HG02610 (cell line): Measurements from ENCODE around the gene SCLY.

Source experiments
- ATAC-seq: cut with Tn5 transposase; IDR thresholded peaks from one replicate; pipeline ENCODE4 v1.9.1; 2021; ENCODE audit warnings: mild to moderate bottlenecking, moderate library complexity; ENCODE audit not compliant: unreplicated experiment

SCLY gene

DNA sequence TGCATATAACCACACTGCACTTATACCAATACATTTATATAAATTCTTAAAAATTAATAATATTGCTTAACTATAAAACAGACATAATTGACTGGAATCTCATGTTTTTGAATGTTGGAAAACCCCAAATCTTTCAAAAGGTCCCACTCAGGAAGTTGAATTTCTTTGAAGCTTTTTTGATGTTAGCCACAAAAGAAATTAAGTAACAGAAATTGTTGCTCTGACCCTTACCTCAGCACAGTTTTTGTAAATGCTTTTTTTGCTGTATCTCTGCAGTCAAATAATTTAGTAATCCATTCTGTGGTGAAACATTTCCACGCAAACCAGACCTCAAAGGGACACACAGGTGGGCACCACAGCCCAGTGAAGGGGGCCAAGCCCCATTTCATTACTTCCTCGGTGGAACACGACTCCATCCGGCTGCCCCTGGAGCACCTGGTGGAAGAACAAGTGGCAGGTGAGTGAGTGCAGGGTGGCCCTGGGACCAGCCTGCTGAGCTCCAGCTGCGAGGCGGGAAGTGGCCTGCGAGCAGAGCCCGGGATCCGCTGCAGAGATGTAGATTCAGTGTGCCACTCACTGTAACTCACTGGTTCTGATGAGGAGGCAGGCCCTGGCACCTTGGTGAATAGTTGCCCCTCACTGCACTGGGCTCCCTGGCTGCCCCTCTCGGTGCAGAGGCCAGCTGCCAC, 8.4 kb downstream of the SCLY start:
- ATAC-seq = no peak

DNA sequence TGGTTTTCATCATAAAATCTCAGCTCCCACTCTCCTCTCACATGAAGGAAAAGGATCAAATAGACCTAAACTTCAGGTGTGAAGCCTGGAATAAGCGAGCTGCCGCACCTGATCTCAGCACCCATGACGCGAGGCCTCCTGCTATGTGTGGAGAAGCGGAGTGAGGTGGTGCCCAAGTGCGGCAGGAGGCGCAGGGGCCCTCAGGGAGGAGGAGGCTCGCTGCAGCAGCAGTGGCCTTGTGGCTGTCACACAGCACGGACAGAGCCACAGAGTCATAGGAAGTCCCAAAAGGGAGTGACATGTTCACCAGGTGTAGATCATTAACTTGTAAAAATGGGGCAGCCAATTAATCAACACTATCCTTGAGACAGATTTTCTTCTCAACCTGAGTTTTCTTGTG, 9.1 kb downstream of the SCLY start:
- ATAC-seq = no peak

DNA sequence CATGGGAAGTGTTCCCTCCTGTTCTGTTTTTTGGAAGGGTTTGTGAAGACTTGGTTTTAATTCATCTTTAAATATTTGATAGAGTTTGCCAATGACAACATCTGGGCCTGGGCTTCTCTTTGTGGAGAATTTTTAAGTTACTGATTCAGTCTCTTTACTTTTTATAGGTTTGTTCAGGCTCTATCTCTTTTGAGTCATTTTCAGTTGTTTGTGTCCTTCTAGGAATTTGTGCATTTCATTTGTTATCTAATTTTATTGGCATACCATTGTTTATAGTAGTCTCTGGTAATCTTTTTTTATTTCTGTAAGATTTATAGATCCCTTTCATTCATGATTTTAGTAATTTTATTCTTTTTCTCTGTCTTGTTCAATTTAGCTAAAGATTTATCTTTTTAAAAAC, 14.6 kb downstream of the SCLY start:
- no peak for ATAC-seq

DNA sequence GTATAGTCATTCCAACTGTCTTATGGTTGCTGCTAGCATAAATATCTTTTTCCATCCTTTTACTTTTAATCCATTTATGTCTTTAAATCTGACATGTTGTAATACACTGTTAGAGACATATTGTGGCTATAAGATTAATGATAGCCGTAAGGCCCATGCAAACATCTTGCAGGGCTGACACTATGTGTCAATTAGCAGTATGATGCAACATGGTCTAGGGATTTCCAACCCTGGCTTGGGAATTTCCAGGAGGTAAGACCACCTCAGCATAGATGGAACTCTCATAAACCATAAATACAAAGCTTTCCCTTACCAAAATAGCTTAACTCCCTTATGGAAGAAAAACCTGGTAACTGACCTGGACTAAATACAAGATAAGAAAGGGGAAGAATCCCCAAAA, 16.5 kb downstream of the SCLY start:
- no peak for ATAC-seq

DNA sequence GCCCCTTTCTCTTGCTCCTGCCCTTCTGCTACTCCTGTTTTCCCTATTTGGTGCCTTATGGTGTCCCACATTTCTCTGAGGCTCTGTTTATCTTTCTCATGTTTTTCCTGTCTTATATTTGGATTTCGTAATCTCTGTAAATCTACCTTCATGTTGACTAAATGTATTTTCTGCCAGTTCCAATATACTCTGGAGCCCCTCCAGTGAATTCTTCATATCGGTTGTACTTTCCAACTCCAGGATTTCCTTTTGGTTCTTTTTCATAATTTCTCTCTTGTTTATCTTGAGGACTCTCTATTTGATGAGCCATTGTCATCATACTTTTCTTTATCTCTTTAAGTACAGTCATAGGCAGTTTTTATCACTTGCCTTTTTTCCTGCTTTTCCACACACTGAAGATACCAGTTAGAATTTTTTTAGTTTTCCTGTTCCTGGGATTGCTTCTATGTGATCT, 19.1 kb downstream of the SCLY start:
- ATAC-seq = no peak

DNA sequence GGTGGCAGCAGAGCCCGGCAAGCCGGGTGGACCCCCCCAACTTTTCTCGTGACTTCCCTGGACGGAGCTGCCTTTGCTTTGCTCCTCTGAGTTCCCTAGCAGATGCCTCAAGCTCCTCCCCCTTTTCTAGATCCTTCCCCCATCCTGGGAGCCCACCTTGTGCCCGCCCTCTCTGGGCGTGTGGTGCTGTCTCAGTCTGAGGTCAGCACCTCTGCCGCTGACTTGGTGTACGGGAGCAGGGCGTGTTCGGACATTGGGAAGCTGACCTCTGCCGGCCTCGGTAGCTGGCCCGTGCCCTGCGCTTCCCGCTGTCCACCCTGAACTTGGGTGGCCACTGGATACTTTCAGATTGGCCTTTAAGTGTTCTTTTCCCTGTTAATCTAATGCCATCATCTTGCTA, 19.7 kb downstream of the SCLY start:
- ATAC-seq = no peak

DNA sequence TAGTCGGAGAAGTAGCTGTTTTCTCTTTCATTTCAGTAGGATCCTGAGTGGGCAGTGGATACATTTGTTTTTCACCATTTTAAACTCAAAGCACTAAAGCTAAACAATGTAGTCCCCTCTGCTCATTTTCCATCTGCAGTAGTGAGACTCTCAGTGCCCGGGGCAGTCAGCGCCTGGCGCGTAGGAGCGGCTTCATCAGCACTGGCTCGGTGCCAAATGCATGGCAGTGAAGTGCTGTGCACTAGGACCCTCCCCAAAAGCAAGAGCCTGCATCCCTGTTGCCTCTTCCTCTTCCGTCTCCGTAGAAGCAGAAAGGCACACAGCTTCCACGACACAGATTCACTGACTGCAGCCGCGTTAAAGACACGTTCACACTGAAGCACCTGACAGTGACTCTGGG, 20.3 kb downstream of the SCLY start:
- no peak for ATAC-seq

DNA sequence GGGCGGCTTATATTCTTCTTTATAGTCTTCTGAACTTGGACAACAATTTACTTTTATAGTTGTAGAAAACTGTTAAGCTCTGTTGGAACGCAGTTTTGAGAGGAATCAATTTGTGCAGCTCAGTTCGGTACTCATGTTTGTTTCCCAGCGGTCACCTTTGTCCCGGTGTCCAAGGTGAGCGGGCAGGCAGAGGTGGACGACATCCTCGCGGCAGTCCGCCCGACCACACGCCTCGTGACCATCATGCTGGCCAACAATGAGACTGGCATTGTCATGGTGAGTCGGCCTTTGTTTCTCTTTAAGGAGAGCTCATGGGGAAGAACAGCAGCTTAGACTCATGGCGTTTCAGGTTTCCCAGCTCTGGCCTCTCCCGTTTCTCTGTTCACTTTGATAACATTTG, 20.8 kb downstream of the SCLY start:
- ATAC-seq = no peak

DNA sequence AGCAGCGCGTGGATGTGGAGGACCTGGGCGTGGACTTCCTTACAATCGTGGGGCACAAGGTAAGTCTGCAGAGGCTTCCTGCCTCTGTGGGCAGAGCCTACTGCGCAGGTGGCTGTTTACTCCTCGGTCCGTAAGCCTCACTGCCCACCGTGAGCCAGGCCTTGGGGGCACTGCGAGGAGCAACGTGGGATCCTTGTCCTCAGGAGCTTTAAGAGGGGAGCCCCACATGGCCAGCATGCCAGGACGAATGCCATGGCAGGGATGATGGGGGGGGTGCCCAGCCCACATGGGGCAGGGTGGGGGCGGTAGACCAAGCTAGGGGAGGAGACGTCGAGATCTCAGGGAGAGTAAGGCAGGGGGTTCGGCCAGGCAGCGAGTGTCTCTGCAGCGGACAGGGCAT, 21.4 kb downstream of the SCLY start:
- ATAC-seq = no peak

DNA sequence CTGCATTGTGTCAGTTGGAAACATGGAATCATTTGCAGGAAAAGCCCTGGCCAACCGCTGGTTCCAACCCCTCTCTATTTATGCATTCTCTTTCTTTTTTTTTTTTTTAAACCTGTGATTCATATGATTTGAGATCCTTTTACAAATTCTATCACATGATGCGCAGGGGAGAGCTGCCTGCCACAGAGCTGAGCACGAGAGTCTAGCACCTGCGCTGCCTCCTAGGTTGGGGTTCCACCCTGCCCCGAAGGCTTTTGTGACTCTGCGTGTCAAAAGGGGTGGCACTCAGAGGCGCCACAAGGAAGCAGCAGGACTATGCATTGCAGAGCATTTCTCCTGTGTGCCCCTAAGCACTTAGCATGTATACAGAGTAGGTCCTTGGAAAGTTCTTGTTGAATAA, 22.0 kb downstream of the SCLY start:
- no peak for ATAC-seq

DNA sequence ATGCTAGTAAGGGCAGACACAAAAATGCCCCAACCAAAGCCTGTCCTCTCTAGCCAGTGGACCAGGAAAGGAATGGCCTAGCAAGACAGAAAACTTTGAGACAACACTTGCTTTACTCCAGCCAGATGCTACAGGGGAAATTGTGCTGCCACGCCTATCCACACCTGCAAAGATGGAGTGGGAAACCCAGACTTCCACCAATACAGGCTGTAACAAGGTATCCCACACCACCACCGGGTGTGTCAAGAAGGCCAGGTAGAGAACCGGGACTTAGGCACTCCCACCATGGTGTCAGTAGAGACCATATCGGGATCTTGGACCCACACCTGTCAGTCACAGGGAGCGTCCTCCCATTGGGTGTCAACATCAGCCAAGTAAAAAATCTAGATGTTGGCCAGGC, 23.1 kb downstream of the SCLY start:
- ATAC-seq = no peak

DNA sequence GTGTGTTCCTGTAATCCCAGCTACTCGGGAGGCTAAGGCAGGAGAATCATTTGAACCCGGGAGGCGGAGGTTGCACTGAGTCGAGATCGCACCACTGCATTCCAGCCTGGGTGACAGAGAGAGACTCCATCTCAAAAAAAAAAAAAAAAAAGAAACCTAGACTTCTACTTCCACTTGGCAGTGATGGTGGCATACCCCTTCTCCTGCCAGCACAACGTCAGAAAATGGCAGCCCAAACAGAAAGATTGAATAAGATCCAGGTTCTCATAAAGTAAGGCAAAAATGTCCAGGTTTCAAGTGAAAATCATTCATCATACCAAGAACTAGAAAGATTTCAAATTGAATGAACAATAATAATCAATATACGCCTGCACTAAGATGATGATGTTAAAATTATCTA, 24.0 kb downstream of the SCLY start:
- ATAC-seq = no peak

DNA sequence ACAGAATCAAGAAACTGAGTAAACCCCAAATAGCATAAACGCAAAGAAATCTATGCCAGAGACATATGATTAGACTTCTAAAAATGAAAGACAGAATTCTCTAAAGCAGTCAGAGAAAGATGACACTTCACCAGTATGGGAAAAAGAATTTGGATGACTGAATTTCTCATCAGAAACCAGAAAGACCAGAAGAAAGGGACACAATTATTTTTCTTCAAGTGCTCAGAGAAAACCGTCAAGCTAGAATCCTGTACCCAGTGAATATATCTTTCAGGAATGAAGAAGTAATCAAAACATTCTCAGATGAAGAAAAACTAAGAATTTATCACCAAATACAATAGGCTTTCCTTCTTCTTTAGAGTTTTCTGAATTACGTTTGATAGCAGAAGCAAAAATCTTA, 25.1 kb downstream of the SCLY start:
- ATAC-seq = no peak

DNA sequence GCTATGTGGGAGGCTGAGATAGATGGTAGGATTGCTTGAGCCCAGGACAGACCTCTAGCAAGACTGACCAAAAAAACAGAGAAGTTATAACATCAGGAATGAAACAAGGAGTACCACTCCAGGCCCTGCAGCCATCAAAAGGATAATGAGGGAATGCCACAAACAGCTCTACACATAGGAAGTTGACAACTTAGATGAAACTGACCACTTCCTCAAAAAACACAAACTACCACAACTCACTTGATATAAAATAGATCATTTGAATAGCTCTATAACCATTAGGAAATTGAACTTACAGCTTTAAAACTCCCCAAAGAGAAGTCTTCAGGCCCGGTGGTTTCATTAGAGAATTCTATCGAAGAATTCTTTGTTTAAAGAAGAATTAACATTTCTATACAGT, 26.4 kb downstream of the SCLY start:
- ATAC-seq = no peak

DNA sequence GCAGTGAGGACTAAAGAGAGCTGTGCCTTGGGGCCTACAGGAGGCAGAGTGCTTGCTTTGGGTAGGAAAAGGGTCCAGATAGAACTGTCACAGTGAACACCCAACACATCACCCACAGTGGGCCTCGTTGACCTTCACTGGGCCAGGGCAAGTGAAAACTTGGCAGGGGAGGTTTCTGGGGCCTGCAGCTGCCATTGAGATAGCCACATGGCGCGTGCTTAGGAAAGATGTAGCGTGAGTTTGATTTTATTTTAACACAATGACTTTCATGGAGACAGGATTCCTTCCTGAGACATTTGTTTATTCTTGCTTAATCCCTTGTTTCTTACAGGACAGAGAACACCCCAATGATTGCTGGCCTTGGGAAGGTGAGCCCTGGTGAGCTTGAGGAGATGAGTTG, 30.1 kb downstream of the SCLY start:
- ATAC-seq = no peak

DNA sequence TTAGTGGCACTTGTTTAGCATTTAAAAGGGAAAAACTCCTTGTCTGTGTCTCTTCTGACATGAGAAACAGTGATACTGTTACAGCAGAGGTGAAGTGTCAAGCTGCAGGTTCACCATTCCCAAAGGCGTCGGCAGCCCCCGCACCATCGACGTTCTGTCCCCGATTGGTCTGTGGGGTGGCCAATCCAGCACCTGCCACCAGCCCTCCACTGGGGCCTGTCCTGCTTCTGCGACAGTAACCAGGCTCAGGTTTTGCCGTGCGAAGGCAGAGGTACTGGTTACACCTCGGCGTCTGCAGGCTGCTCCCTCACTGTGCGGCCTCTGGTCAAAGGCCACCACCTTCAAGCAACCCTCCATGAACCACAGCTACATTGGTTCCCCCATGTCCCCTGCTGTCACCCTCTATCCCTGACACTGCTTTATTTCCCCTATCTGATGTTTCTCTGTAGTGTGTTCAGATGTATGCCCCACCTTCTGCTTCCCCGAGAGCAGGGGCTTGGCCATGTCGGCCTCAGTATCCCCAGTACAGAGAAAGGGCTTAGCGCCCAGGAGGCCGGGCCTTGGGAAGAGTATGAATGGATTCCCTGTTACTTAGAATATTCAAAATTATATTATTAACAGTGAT, 30.7 kb downstream of the SCLY start:
- ATAC-seq = no peak

DNA sequence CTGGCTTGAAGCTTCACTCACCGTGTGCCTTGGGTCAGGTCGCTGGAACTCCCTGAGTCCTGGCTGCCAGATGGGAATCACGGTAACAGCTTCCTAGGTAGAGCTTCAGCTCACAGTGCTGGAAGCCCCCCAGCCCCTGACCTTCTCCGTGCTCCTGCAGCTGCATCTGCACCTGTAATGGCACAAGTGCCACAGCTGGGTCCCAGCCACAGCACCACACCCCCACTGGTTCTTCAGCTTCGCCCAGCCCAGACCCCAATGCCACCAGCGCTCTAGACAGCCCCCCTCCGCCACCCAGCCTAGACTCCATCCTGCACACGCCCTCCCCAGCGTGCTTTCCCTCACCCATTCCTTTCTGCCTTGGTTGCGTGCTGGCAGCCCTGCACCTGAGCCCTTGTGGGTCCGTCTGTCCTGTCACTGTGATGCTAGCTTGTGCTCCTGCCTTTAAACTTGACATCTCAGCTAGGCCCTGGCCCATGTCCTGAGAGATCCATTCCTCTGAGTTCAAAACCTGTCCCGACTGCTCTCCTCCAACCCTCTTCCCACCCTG, 31.8 kb downstream of the SCLY start:
- no peak for ATAC-seq

DNA sequence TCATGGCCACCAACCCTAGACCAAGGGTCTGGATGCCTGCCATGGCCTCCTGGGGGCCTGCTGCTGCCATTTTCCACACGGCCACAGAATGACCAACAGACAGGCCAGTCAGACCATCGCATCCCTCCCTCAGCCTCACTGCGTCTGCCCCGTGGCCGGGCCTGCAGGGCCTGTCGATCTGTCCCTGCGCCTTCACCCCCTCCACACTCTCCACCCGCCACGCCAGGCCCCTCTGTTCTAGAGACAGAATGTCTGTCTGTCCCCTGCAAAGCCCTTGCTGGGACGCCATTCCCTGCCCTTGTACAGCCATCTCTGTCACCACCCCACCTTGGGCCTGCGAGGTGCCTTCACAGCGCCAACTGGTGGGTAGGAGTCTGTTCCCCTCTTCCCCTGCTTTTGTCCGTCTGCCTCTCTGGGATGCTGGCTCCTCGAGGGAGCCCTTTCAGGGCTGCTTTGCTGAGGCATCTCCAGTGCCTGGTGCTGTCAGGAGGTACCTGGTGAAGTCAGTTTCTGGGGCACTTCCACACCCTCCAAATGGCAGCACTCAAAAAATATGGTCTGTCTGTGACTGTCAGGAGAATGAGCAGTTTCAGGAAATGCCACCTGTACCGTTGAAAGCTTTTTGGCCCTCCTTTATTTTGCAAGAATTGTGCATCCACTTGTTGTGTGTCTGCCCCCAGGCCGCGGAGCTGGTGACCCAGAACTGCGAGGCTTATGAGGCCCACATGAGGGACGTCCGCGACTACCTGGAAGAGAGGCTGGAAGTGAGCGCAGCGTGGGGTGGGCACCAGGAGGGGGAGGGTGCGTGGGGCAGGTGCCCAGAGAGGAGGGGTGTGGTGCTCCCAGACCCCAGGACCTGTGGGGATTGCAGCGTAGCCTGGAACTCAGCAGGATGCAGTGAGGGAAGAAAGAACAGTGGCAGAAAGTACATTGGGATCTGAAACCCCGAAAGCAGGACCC, 32.7 kb downstream of the SCLY start:
- ATAC-seq = no peak

DNA sequence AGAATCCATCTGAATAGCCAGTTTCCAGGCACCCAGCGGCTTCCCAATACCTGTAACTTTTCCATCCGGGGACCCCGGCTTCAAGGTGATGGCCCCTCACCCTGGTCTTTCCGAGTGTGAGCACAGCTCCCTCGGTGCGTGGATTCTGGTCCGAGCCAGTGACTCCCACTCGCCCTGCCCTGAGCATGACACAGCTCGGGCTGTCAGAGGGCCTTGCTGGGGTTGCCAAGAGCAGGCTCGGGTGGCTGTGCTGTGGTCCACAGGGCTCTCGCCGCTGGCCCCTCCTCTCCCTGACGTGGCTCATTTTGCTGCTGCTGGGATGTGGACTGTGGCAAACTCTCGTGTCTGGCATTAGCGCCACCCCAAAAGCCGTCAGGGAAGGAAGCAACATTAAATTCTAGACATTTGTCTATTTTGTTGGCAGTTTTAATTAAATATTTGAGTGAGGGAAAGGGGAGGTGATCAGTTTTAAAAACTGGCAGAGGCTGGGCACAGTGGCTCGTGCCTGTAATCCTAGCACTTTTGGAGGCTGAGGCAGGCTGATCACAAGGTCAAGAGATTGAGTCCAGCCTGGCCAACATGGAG, 33.7 kb downstream of the SCLY start:
- no peak for ATAC-seq

DNA sequence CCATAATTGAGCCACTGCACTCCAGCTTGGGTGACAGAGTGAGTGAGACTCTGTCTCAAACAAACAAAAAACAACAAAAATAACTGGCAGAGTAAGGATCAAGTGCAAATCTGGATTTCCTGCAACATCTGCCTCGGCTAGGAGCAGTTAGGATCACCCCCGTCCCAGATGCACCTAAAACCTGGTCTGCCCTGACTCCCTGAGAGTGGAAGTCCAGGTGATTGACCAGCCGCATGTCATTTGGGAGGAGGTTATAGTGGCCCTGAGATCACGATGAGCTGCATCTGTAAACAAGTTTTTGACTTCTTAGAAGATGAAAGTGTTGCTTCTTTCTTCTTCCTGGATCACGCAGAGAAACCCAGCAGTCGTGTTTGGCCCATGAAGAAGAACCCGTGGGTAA, 34.3 kb downstream of the SCLY start:
- no peak for ATAC-seq

DNA sequence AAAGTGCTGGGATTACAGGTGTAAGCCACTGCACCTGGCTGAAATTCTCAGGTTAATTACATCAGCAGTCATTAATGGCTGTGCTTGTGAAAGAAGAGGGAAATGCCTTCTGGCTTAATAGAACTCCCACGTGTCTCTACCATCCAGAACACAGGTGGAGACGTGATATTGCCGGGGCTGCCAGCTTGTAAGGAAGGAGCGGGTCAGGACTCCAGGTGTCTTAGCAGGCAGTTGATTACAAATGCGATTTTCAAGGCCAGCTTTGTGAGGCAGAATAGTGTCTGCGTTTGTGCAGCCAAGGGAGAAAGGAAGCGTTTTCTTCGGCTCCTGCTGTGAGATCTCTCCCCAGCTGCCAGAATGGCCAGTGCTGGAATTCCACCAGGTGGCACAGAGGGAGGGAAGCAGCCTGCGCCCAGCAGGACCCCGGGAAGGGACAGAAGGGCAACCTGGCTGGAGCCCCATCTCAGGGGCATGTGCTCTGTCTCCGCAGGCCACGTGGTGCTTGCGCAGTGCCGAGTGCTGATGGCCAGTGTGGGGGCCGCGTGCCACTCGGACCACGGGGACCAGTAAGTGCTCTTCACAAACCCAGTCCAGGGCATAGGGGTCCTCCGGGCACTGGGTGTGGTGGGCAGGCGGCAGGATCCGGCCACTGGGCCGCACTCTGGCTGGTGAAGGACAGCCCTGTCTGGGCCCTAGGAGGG, 35.7 kb downstream of the SCLY start:
- no peak for ATAC-seq
